ENCODE measurements around the gene VIL1. TPM values are rescaled to one million over a fixed set of nuclear protein-coding genes. Genes with fewer than 3 reads are reported as not detected.

The VIL1 gene
- total RNA-seq, 2 donors from 2014 or later, result 0.09 TPM; not detected in 1

DNA sequence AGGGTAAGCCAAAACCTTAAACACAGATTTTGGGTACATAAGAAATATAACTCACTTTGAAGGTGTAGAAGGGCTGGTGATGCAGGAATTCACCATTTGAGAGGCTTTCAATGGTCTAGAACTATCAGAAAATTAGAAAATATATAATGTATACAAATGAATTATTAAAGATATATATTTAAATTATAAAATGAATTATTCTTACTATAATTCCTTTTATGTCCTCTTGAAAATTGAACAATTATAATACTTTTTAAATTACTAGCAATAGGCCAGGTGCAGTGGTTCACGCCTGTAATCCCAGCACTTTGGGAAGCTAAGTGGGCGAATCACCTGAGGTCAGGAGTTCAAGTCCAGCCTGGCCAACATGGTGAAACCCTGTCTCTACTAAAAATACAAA lies 60.7 kb downstream of the VIL1 start:
- 96% methylated on average over 2 of the region's 2 CpGs for WGBS
- H3K36me3 ChIP-seq, result no peaks in the 10 kb centered on the region
- TF ChIP-seq, protein P1, sequence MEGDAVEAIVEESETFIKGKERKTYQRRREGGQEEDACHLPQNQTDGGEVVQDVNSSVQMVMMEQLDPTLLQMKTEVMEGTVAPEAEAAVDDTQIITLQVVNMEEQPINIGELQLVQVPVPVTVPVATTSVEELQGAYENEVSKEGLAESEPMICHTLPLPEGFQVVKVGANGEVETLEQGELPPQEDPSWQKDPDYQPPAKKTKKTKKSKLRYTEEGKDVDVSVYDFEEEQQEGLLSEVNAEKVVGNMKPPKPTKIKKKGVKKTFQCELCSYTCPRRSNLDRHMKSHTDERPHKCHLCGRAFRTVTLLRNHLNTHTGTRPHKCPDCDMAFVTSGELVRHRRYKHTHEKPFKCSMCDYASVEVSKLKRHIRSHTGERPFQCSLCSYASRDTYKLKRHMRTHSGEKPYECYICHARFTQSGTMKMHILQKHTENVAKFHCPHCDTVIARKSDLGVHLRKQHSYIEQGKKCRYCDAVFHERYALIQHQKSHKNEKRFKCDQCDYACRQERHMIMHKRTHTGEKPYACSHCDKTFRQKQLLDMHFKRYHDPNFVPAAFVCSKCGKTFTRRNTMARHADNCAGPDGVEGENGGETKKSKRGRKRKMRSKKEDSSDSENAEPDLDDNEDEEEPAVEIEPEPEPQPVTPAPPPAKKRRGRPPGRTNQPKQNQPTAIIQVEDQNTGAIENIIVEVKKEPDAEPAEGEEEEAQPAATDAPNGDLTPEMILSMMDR (IDR thresholded peaks at IDR 0.05), result no peak
- TF ChIP-seq POLR2AphosphoS5 (IDR thresholded peaks at IDR 0.05) (no peak), POLR2A (IDR thresholded peaks at IDR 0.05) (no peak)

DNA sequence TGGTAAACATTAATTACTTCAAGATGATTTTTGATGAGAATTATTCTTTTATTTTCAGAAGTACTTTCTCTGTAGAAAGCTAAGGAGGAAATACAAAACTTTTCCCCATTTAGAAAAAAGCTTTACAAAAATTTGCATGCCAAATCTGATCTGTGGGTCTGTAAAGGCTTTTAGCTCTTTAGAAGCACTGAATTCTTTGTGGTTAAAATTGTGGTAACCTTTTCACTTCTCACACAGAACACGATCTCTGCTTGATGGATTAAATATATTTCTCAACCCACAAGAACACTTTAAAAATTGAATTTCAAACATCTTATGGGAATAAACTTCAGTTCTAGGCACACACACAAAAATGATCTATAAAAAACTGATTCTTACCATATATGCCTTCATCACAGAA lies 63.7 kb downstream of the VIL1 start:
- intact Hi-C loops (cut with DNase I), result no loop called here
- TF ChIP-seq POLR2A (IDR thresholded peaks at IDR 0.05), result no peak
- no peak for TF ChIP-seq POLR2AphosphoS5 (IDR thresholded peaks at IDR 0.05)
- TF ChIP-seq, protein P1 (IDR thresholded peaks at IDR 0.05), result no peak

More for the DNA sequence above, 60.7 kb downstream of the VIL1 start:
- DNase-seq (ENCODE audit: low spot score), result no peak
- Histone ChIP-seq H3K4me3 (no peak overlapping the region), H3K9me3 (no peaks in the 10 kb centered on the region), H3K27ac (no peak overlapping the region), H3K4me1 (replicated peaks) (no peaks in the 10 kb centered on the region), H3K27me3 (replicated peaks; ENCODE audit: insufficient read depth) (no peaks in the 10 kb centered on the region)
- intact Hi-C loops (cut with DNase I), result no loop called here

DNA sequence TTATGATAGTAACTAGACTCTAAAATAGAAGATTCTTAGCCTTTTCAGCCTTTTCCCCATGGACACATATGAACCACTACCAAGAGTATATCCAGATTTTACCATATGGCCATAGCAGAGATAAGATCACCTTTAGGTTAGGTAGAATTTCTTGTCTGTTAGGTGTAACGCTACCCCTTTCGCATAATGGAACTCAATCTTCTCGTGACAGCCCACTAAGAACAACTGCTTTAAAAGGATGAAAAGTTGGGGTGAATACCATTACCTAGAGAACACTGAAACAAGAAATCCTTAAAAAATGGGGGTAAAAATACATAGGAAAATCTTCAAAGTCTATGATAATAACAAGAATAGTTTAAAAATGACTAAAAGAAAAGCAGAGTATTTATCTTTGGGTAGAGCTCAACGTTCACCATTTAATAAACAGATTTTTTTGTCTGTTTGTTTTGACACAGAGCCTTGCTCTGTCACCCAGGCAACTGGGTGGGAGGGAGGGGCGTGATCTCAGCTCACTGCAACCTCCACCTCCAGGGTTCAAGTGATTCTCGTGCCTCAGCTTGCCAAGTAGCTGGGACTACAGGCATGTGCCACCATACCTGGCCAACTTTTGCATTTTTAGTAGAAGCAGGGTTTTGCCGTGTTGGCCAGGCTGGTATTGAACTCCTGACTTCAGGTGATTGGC lies 67.2 kb downstream of the VIL1 start:
- DNase-seq (ENCODE audit: low spot score), result no peak
- no peaks in the 10 kb centered on the region for H3K9me3 ChIP-seq
- 47% methylated on average over 7 of the region's 7 CpGs for WGBS
- no peaks in the 10 kb centered on the region for H3K36me3 ChIP-seq
- H3K27me3 ChIP-seq (replicated peaks; ENCODE audit: insufficient read depth), result no peaks in the 10 kb centered on the region
- intact Hi-C loops (cut with DNase I), result no loop called here
- TF ChIP-seq POLR2A (IDR thresholded peaks at IDR 0.05) (no peak), POLR2AphosphoS5 (IDR thresholded peaks at IDR 0.05) (no peak)
- TF ChIP-seq, protein P1 (IDR thresholded peaks at IDR 0.05), result no peak
- H3K4me1 ChIP-seq (replicated peaks), result no peaks in the 10 kb centered on the region
- H3K27ac ChIP-seq, result no peak overlapping the region
- no peak overlapping the region for H3K4me3 ChIP-seq

More for the DNA sequence above, 63.7 kb downstream of the VIL1 start:
- Histone ChIP-seq H3K27me3 (replicated peaks; ENCODE audit: insufficient read depth) (no peaks in the 10 kb centered on the region), H3K27ac (no peak overlapping the region), H3K4me3 (no peak overlapping the region), H3K4me1 (replicated peaks) (no peaks in the 10 kb centered on the region), H3K9me3 (no peaks in the 10 kb centered on the region), H3K36me3 (no peaks in the 10 kb centered on the region)
- 39% methylated on average over 1 of the region's 1 CpG for WGBS
- no peak for DNase-seq (ENCODE audit: low spot score)

DNA sequence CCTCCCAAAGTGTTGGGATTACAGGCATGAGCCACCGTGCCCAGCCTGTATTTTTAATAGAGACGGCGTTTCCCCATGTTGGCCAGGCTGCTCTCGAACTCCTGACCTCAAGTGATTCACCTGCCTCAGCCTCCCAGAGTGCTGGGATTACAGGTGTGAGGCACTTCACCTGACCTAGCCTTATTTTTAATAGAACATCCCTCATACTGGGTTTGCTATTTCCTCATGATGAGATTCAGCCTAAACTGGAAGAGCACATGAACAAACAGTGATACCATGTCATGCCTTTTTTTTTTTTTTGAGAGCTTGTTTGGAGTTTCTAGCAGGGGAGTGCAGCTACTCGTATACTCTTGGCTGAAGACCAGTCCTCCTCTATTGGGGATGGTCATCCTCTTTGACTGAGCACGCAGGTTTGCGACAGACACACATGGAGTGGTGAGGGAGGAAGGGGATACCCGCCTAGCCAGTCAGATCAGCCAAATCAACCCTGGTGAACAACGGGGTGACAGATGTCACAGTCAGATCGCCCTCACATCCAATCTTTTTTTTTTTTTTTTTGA lies 81.7 kb downstream of the VIL1 start:
- 90% methylated on average over 10 of the region's 10 CpGs for WGBS
- Histone ChIP-seq H3K4me3 (no peak overlapping the region), H3K9me3 (no peaks in the 10 kb centered on the region), H3K27me3 (replicated peaks; ENCODE audit: insufficient read depth) (no peaks in the 10 kb centered on the region), H3K36me3 (no peaks in the 10 kb centered on the region), H3K4me1 (replicated peaks) (no peaks in the 10 kb centered on the region), H3K27ac (no peak overlapping the region)
- TF ChIP-seq POLR2A (IDR thresholded peaks at IDR 0.05), result no peak
- TF ChIP-seq, protein P1 (IDR thresholded peaks at IDR 0.05), result no peak
- no peak for TF ChIP-seq POLR2AphosphoS5 (IDR thresholded peaks at IDR 0.05)
- intact Hi-C loops (cut with DNase I), result no loop called here
- no peak for DNase-seq (ENCODE audit: low spot score)

DNA sequence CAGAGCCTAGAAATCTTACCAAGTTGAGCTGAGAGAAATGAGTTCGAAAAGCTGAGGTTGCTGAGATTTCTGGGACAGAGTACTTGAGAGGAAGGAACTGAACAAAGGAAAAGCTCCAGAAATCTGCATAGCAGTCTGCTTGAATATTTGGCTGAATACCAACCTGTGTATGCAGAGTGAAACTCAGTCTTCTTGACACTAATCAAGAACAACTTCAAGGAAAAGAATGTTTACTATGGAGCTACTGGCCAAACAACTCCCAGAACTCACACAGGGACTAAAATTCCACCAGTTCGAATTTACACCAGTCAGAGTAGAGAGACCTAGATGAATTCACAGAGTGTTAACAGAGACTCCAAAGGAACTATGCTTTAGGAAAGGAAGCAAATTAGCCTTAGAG lies 82.7 kb downstream of the VIL1 start:
- Histone ChIP-seq H3K4me3 (no peak overlapping the region), H3K36me3 (no peaks in the 10 kb centered on the region), H3K27ac (no peak overlapping the region), H3K27me3 (replicated peaks; ENCODE audit: insufficient read depth) (no peaks in the 10 kb centered on the region), H3K4me1 (replicated peaks) (no peaks in the 10 kb centered on the region), H3K9me3 (no peaks in the 10 kb centered on the region)
- DNase-seq (ENCODE audit: low spot score), result no peak
- TF ChIP-seq, protein P1 (IDR thresholded peaks at IDR 0.05), result no peak
- TF ChIP-seq POLR2A (IDR thresholded peaks at IDR 0.05) (no peak), POLR2AphosphoS5 (IDR thresholded peaks at IDR 0.05) (no peak)
- WGBS, result 23% methylated on average over 2 of the region's 2 CpGs
- intact Hi-C loops (cut with DNase I), result no loop called here

All from prostate gland (tissue), 2 donors.